GM19324 (cell line): Measurements from ENCODE around the gene USF1.
"Not testable (repeated sequence)": the region's sequence is repeated elsewhere in the genome, so short reads cannot be mapped to it uniquely, and the experiment has no call there.

ENCODE experiments used
- ATAC-seq: cut with Tn5 transposase; IDR thresholded peaks from one replicate; pipeline ENCODE4 v1.9.1; 2021; ENCODE audit warnings: mild to moderate bottlenecking, moderate library complexity; ENCODE audit not compliant: unreplicated experiment, low FRiP score

The USF1 gene

DNA sequence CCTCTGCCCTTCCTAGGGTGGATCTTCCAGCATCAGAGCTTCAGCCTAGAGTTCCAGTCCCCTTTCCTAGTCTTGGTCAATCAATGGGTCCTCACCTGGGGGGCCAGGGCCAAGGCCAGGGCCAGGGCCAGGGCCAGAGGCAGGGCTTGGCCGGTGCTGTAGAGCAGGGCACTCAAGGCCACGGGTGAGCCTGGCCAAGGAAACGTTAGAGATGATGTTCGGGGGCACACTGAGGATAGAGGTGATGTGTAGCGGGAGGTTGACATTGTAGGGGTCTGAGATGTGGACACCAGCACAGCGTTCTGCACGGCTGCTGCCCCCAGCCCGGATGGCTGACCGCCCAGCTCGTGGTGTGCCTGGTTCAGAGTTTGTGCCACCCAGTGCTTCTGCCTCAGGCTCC, 5.4 kb upstream of the USF1 start:
- no peak for ATAC-seq

DNA sequence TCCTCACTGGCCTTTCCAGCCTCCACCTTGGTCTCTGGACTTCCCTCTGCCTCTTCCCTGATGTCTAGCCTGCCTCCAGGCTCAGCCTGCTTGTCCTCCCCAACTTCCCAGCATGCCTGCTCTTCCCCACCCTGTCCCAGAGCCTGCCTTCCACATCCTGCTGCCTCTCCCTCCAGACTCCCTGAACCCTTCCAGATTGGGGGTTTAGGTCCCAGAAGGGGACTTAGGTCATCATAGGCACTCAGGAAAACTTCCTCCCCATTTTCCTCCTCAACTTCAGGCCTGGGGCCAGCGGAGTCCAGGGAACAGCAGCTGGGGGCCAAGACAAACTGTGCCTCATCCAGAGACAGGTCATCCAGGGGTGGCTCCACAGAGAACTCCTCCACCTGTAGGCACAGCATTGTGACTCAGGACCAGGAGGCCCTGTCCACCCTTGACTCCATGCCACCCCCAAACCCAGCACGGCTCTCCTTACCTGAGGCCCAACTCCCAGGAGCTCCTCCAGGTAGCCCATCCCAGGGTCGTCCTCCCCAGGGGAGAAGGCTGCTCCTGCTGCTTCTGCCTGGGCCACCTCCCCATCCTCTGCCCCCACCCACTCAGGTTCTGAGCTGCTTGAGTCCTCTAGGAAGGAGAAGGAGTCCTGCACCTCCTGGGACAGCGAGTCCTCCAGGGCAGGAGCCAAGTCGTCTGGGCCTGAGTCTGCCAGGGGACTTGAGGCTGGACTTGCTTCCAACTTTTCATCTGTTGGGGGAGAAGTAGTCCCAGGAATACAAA, 3.4 kb upstream of the USF1 start:
- ATAC-seq = no peak

DNA sequence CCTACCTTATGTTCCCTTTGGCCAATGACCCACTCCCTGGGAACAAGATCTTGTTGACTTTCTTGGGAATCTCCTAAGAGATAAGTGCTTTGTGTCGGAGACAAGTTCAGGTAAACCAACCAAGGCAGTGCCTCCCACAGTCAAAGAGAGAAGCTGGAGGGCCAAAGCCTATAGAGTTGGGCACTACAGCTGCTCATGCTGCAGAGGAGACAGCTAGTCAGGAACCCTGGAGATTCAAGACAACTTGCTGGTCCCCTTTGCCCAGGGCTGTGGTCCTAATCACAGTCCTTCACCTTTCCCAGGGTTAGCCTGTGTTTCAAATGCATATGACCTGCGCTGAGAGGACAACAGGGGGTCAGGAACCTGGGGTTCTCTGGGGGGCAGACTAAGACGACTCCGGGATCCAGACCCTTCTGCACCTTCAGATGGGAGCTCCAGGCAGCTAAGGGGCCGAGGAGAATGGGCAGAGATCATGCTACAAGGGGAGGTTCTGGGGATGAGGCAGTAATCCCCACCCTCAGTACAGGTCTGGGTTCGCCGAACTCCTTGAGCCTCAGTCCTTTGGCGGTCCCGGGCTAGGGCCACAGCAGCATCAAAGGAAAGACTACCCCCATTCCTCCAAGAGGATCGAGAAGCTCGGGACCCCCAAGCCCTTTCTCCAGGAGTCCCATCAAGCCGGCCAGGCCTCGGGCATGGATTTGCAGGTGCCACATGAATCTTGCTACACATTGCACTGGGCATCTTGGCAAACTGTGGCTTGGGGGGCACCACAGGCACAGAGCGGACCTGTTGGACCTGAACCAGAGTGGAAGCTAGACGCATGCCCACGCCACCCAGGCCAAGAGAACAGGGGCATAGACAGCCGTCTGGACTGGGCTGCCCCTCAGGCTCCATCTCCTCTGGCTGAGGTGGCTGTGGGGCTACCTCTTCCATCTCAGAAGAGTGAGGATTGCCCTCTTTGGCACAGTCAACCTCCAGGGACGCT, 2.0 kb upstream of the USF1 start:
- no peak for ATAC-seq

DNA sequence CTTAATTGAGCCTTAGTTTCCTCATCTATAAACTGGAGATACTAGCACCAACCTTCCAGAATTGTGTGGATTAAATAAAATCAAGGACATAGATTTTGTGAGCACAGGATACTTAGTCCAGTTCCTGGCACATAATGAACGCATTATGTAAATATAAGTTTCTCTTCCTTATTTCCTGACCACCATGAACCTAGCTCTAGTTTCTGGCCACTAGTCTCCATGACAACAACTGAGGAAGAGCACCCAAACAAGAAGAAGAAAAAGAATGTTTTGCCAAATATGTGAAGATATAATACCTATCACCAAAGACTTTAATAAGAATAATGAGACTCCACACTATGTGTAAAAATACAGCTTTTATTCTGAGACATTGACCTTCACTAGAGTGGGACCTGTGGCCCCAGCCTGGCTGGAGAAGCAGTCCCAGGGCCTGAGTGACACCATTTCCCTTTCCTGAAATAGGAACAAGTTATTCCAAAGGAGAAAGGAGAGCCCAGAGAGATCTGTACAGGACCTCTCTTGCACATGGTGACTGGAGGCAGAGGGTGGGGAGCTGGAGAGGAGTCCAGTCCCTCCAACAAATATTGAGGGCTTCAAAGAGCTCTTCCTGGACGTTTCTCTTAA, 940 bp upstream of the USF1 start:
- ATAC-seq = no peak

DNA sequence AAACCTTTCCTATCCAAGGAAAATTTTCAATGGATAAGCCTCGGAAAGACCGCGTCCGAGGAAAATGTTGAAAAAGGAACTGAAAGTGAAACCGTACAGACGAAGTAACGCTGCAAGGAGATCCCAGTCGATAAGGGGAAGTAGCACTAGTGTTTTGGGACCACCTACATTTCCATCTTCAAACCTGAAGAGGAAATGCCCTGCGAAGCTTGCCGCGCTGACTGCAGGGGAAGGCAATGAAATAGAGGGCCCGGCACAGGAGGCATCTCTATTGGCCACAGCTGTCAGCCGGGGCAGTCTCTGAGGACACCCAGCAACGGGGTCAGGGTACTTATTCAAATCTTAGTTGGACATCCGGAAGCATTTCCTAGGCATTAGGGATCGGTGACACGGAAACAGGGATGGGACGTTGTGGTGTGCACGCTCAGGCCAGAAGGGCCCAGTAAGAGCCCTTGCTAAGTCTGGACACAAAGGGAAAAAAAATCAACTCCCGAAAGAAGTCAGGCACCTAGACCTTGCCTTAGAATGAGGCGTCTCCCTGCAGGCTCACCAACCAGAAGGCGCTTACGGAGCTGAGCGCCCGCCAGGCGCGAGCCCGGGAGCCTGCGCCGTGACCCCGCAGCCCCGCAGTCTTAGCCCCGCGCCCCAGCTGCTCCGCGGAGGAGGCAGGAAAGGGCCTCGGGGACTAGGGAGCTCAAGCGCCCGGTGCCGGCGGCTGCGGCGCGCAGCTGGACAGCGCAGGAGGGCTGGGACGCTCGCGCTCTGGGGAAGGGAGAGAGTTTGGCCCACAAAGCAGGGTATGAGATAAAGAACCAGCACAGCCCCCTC, 655 bp downstream of the USF1 start:
- ATAC-seq = peak; percentile 42

DNA sequence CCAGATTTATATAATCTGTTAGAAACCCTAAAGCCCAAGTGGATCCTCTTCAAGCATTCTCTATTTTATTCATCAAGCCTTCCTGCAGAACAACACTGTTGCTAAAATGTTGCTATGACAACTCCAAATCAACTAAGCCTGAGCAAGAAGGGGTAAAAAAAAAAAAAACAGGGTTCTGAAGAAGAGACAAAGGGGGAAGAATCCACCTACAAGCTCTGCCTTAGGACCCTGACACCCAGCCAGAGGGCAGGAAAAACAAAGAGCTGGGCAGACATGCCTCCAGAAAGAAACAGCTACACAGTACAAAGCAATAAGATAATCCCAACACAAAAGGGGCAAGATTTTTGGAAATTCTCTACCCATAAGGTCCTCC, 1.3 kb downstream of the USF1 start:
- ATAC-seq = no peak

DNA sequence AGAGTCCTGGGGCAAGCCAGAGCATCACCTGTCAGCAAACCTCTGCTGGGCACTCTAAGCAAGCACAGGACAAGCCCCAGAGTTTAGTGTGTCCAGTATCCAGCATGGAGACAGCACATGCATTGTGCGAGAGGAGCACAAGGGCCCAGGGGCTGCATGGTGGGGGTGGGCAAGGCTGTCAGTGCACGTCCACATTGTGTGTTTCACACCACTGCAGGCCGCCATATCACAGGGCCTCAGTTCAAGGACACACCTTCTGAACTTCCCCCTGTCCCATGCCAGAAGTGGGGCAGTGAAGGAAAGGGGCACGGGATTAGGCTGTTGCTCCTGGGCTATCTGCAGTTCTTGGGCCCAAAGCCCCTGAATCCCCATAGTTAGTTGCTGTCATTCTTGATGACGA, 6.2 kb downstream of the USF1 start:
- no peak for ATAC-seq

DNA sequence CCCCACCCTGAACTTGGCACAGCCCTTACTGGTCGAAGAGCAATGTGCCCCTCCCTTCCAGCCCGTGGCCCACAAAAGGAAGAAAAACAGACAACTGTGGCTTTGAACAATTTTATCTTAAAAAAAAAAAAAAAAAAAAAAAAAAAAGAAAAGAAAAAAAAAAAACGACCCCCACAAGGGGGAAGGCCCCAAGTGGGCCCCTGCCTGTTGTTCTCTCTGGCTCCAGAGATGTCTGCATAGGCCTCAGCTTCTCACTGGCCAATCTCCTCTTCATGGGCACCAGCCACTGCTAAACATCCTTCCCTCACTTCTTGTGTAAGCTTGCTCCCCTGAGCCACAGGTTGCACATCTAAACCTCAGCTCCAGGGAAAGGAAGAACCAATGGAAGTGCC, 6.6 kb downstream of the USF1 start:
- no peak for ATAC-seq

DNA sequence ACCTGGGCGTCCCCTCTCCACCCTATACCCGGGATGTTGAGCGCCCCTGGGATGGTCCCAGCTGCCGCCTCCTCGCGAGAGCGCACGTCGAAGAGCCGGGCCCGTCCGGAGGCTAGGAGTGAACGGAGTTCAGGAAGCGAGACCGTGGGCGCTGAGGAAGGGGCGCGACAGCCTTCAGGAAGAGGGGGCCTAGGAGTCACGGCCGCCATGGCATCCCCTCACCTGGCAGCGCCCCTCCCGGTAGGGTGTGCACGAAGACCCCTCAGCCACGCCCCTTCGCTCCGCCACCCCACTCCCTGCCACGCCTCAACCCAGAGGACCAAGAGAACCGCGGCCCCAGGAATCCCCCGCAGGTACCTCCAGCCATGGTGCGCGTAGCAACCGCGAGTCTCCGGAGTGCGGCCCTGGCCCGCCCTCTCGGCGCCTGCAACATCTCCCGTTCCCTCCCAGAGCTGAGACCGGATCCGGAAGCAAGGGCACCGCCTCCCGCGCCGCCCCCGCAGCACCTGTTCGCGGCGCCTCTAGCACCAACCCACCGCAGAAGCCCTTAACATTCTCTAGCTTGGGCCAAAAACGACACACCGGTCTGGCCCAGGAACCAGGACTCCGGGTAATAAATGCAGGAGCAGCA, 7.1 kb downstream of the USF1 start, which contains the start of gene TSTD1:
TSS of gene TSTD1 (minus strand) at position 442 of the 631 bp plus-strand sequence. CDS start at position 367, 75 bp downstream.
- peak; percentile 81 for ATAC-seq

DNA sequence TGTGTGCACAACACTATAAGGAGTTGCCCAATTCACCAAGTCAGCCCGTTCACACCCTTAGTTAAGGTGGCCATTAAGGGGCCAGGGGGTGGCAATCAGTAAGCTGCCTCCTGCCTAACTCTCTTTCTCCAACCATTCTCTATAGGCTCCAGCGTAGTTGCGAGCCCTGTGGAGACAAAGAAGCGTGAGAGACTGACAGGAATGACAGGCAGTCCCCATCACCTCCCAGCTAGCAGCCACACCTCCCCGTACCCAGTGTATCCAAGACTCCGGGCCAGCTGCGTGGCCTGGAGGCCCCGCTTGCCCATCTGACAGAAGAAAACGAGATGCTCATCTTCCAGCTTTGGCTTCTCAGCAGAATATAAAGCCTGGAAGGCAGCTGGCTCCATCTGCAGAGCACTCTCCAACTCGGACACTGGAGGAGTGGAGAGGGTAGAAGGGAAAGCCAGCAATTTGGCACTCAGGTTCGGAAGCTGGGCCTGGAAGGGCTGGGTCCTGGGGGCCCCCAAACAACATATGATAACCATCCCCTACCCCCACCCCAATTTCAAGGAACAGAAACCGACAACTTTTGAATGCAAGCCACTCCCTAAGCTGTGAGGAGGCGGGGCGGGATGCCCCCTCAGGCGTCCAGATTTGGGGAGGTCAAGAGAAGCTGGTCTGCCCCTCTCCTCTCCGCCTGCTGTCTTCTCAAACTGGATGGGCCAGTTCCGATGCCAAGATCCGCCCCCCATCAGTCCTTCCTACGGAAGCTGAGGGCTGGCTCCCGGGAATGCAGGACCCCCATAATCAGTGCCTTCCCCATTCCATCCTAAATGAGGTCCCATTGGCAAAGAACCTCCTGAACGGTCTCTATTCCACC, 7.9 kb downstream of the USF1 start:
- ATAC-seq = no peak

DNA sequence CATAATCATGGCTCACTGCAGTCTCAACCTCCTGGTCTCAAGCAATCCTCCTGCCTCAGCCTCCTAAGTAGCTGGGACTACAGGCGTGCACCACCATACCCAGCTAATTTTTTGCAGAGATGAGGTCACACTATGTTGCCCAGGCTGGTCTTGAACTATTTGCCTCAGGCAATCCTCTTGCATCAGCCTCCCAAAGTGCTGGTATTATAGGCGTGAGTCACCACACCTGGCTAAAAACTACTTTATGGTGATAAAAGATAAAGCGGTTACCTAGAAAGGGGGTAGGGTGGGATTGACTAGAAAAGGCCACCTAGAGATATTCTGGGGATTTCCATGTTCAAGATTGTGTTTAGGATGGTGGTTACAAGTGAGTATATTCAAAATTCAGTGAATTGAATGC, 12.0 kb downstream of the USF1 start:
- ATAC-seq = no peak

DNA sequence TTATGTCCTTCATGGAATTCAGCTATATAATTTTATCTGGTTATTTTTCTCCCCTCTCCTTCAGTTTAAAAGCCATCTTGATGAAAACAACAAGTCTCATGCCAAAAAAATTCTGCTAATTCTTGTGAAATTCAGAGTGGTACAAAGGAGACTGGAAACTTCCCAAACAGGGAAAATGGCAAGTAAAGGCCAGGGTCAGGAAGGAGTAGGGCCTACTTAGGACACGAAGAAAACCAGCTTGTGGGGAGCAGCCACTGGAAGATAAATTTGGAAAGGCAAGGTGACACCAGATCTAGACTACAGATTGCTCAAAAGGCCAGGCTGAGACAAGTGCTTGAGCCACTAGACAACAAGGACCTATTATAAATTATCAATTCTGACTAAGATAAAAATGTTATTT, 13.4 kb downstream of the USF1 start:
- no peak for ATAC-seq

DNA sequence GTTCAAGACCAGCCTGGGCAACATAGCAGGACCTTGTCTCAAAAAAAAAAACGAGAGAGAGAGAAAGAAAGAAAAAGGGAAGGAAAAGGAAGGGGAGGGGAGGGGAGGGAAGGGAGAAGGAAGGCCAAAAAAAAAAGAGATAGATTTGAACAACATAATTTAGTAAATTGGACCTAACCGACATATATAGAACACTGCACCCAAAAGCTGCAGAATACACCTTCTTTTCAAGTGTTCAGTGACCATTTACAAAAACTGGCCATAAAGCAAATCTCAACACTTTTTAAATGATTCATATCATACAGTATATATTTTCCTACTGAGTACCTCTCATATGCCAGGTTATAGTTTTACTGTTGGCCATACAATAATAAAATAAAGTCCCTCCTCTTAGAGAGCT, 13.9 kb downstream of the USF1 start:
- ATAC-seq = no peak

DNA sequence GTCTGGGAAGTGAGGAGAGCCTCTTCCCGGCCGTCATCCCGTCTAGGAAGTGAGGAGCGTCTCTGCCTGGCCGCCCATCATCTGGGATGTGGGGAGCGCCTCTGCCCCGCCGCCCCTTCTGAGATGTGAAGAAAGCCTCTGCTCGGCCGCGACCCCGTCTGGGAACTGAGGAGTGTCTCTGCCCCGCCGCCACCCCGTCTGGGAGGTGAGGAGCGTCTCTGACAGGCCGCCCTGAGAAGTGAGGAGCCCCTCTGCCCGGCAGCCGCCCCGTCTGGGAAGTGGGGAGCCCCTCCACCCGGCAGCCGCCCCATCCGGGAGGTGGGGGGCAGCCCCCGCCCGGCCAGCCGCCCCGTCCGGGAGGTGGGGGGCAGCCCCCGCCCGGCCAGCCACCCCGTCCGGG, 16.3 kb downstream of the USF1 start:
- not testable (repeated sequence) for ATAC-seq

DNA sequence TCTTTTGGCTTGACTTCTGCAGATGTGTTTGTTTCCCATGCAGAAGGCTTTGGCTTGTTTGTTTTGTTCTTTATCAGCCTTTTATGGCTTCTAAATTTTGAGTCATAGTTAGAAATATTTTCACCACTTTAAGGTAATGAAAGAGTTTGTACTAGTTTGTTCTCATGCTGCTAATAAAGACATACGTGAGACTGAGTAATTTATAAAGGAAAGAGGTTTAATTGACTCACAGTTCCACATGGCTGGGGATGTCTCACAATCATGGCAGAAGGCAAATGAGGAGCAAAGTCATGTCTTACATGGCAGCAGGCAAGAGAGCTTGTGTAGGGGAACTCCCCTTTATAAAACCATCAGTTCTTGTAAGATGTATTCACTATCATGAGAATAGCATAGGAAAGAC, 18.8 kb downstream of the USF1 start:
- not testable (repeated sequence) for ATAC-seq

DNA sequence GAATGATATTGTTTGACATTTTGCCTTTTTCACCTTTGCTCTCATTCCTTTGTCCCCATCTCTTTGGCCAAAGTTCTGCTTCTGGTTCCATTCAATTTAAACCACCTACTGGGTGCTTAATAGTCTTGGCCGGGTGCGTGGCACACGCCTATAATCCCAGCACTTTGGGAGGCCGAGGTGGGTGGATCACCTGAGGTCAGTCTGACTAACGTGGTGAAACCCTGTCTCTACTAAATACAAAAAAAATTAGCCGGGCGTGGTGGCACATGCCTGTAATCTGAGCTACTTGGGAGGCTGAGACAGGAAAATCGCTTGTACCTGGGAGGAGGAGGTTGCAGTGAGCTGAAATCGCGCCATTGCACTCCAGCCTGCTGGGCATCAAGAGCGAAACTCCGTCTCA, 23.3 kb downstream of the USF1 start:
- ATAC-seq = not testable (repeated sequence)

DNA sequence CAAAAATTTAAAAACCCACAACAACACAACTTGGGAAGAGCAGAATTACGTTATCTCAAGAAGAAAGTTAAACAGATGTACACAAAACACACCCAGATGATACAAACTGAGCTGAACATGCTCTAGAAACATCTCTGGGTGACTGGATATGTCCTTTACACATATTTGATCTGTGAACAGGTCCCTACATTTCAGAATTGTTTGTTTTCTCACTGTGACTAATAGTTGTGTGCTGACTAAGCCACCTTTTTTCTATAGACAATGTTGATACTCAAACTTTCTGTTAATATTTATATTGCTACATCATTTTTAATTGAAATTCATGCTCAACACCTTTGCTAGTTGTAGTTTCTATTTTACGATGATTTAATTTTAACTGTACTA, 23.8 kb downstream of the USF1 start:
- no peak for ATAC-seq

DNA sequence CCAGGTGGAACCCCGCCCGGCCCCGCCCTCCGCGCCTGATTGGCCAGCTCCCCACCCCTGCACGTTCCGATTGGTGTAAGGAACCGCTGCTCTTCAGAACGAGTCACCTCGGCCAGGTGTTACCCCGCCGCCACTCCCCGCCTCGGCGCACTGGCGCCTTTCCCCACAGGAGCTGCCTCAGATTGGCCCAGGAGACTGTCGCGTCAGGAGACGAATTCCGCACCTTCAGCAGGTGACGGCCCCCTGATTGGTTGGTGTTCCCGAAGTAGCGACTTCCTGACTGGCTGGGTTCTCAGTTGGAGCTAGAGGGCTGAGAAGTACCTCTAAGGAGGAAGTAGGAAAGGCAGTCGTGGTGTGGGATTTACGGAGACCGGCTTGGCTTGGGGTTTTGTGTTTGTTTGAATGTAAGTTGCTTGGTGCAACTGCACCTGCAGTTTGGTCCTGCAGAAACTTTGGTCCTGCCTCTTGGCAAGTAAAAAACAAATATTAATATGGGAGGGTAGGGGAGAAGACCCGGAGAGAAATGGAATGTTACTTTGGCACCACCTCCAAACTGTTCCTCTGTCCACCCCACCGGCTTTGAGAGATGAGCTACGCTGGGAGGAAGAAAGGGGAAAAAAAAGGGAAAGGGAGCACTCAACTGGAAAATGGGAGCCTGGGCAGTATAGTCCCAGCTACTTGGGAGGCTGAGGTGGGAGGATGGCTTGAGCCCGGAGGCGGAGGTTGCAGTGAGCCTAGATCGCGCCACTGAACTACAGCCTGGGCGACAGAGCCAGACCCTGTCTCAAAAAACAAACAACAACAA, 24.4 kb downstream of the USF1 start:
- peak; percentile 85 for ATAC-seq
